Thyroid gland (tissue), 4 donors: ENCODE data around the gene LAMC3. TPM values are rescaled to one million over a fixed set of nuclear protein-coding genes. Genes with fewer than 3 reads are reported as not detected.

ENCODE experiments used
- DNase-seq, 2 donors: peaks; one replicate each; pipeline ENCODE4 v3.0.0-alpha.2; 2019
- H3K27ac ChIP-seq, 3 donors: fragments of 200-600 bp; sonication (generic); 1 replicate in 2 of 3; 2 replicates in 1 of 3; pipeline ENCODE4 v1.5.1; 2016 to 2019; ENCODE audit warnings: mild to moderate bottlenecking in 1 of 3, moderate library complexity in 1 of 3
- H3K27me3 ChIP-seq: fragments of 200-600 bp; sonication (generic); one replicate; pipeline ENCODE4 v1.5.1; 2019
- H3K36me3 ChIP-seq, 2 donors: fragments of 200-600 bp; sonication (generic); one replicate each; pipeline ENCODE4 v1.5.1; 2016 to 2019
- H3K4me1 ChIP-seq, 2 donors: fragments of 200-600 bp; sonication (generic); one replicate each; pipeline ENCODE4 v1.5.1; 2017 to 2019
- H3K4me3 ChIP-seq, 3 donors: fragments of 200-600 bp; sonication (generic); replicated peaks in 1 of 3; 1 replicate in 2 of 3; 2 replicates in 1 of 3; pipeline ENCODE4 v1.5.1; 2016; ENCODE audit warnings: mild to moderate bottlenecking in 1 of 3
- H3K9me3 ChIP-seq: fragments of 200-600 bp; sonication (generic); one replicate; pipeline ENCODE4 v1.5.1; 2017
- CTCF ChIP-seq, 6 experiments: fragments of 200-600 bp in 3 of 6; fragments of 450-650 bp in 3 of 6; sonication (generic) in 3 of 6; IDR thresholded peaks; one replicate each; pipeline ENCODE4 v1.5.1; 2016 to 2019; ENCODE audit warnings: antibody characterized with exemption in 6 of 6, mild to moderate bottlenecking in 2 of 6, inconsistent platforms in 1 of 6, moderate library complexity in 1 of 6
- POLR2A ChIP-seq, 2 donors: fragments of 450-650 bp; IDR thresholded peaks; one replicate each; pipeline ENCODE4 v1.6.1; 2017; ENCODE audit warnings: antibody characterized with exemption in 2 of 2, mild to moderate bottlenecking in 2 of 2, moderate library complexity in 1 of 2
- WGBS, 2 donors: methylation state at CpG; one replicate each; pipeline ENCODE4 v1.1.5; 2017; 5-methylcytosine and 5-hydroxymethylcytosine counted together
- intact Hi-C: fragments of 100-400 bp; cut with DNase I; formaldehyde crosslinking; loops from one replicate; pipeline ENCODE4 v1.15.1; 2023
- total RNA-seq, 4 donors: library from RNA; depleted of rRNA; stranded (reverse); fragments of >200 nt; gene quantifications; one replicate each; pipeline ENCODE4 v1.2.3, GENCODE V29; 2016

The LAMC3 gene
- total RNA-seq, 4 donors from 2014 or later: 0.81 to 11.1 (median 3.2) TPM

GRCh38 chr9:130991778-130992681, 16.9 kb upstream of the LAMC3 start:
- intact Hi-C loops: no loop called here
- TF ChIP-seq CTCF (IDR thresholded peaks at IDR 0.05) (no peak), POLR2A (IDR thresholded peaks at IDR 0.05) (no peak)
- Histone ChIP-seq H3K9me3 (no peaks in the 10 kb centered on the region), H3K36me3 (no peaks in the 10 kb centered on the region), H3K4me3 (no peak overlapping the region), H3K27me3 (no peaks in the 10 kb centered on the region), H3K27ac (no peak overlapping the region), H3K4me1 (no peaks in the 10 kb centered on the region)
- no peak for DNase-seq
- 80 to 82% methylated on average over 13 to 20 of the region's 20 CpGs for WGBS, 2 donors

GRCh38 chr9:130992682-130993032, 16.3 kb upstream of the LAMC3 start:
- no peak overlapping the region for H3K4me3 ChIP-seq
- no peak overlapping the region for H3K27ac ChIP-seq
- H3K4me1 ChIP-seq: no peaks in the 10 kb centered on the region
- H3K9me3 ChIP-seq: no peaks in the 10 kb centered on the region
- no peak for DNase-seq
- intact Hi-C loops: no loop called here
- H3K36me3 ChIP-seq: no peaks in the 10 kb centered on the region
- WGBS, 2 donors: 87 to 90% methylated on average over 10 of the region's 10 CpGs
- no peaks in the 10 kb centered on the region for H3K27me3 ChIP-seq
- TF ChIP-seq POLR2A (IDR thresholded peaks at IDR 0.05) (no peak), CTCF (IDR thresholded peaks at IDR 0.05) (no peak)

- no peak for TF ChIP-seq POLR2A (IDR thresholded peaks at IDR 0.05)
- no peak for TF ChIP-seq CTCF (IDR thresholded peaks at IDR 0.05)
- Histone ChIP-seq H3K27me3 (no peaks in the 10 kb centered on the region), H3K4me3 (no peak overlapping the region), H3K9me3 (no peaks in the 10 kb centered on the region), H3K27ac (no peak overlapping the region), H3K36me3 (no peaks in the 10 kb centered on the region), H3K4me1 (no peaks in the 10 kb centered on the region)
- WGBS, 2 donors: 71 to 92% methylated on average over 8 to 11 of the region's 14 CpGs
- no peak for DNase-seq
- intact Hi-C loops: no loop called here
These were observed 15.5 kb upstream of the LAMC3 start for GRCh38 chr9:130993303-130994030.

GRCh38 chr9:130994135-130995085, 14.6 kb upstream of the LAMC3 start:
- 81 to 86% methylated on average over 6 of the region's 6 CpGs for WGBS, 2 donors
- Histone ChIP-seq H3K4me3 (no peak overlapping the region), H3K27me3 (no peaks in the 10 kb centered on the region), H3K9me3 (no peaks in the 10 kb centered on the region), H3K4me1 (no peaks in the 10 kb centered on the region), H3K27ac (no peak overlapping the region), H3K36me3 (no peaks in the 10 kb centered on the region)
- intact Hi-C loops: no loop called here
- TF ChIP-seq CTCF (IDR thresholded peaks at IDR 0.05) (no peak), POLR2A (IDR thresholded peaks at IDR 0.05) (no peak)
- no peak for DNase-seq
